PC-9 (cell line): ENCODE measurements around the gene SH3RF3.

ENCODE experiments used
- EZH2 ChIP-seq: fragments of 200-600 bp; sonication (generic); IDR thresholded peaks from 2 replicates; pipeline ENCODE4 v1.8.0; 2017; ENCODE audit warnings: antibody characterized with exemption, low read depth
- TF ChIP-seq, protein P1 (sequence below): fragments of 200-600 bp; sonication (generic); conservative IDR thresholded peaks from 2 replicates; pipeline ENCODE4 v1.6.1; 2017; ENCODE audit warnings: mixed run types, antibody characterized with exemption, mild to moderate bottlenecking, moderate library complexity

DNA sequence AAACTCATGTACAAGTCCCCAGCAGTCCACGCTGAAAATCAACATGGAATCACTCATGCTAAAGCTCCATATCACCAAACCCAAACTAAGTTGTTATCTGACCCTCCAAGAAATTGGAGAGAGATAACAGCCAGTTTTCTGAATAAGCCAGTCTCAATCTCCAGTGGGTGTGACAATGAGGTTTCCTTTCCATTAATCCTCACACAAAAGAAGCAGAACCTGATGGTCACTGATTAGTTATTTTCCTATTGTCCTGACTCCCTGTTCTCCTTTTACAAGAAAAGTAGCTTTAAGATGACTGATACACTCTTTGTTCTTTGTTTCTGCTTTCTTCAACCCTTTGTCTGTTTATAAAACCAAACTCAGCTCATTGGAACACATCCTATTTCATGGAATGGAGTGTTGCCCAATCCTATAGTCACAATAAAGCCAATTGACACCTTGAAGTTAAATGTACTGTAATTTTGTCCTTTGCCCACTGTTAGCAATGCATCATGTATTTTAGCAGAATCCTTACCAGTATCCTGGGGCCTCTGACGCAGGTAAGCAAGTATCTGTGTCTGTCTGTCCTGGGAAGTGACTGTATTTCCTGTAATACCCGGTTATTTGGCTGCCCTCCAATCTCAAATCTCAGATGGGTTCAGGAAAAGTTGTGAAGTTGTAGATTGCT, 30.6 kb upstream of the SH3RF3 start:
- TF ChIP-seq, protein P1, sequence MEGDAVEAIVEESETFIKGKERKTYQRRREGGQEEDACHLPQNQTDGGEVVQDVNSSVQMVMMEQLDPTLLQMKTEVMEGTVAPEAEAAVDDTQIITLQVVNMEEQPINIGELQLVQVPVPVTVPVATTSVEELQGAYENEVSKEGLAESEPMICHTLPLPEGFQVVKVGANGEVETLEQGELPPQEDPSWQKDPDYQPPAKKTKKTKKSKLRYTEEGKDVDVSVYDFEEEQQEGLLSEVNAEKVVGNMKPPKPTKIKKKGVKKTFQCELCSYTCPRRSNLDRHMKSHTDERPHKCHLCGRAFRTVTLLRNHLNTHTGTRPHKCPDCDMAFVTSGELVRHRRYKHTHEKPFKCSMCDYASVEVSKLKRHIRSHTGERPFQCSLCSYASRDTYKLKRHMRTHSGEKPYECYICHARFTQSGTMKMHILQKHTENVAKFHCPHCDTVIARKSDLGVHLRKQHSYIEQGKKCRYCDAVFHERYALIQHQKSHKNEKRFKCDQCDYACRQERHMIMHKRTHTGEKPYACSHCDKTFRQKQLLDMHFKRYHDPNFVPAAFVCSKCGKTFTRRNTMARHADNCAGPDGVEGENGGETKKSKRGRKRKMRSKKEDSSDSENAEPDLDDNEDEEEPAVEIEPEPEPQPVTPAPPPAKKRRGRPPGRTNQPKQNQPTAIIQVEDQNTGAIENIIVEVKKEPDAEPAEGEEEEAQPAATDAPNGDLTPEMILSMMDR: no peak
- TF ChIP-seq EZH2: no peak
